A549 (cell line): Measurements from ENCODE around the gene TOMM40.

ENCODE experiments used
- CTCF ChIP-seq: fragments of >200 bp; sonication (Bioruptor Twin); formaldehyde crosslinking; IDR thresholded peaks from 3 replicates; pipeline ENCODE4 v1.5.1; 2016
- JUN ChIP-seq, 2 experiments: fragments of >200 bp; sonication (Bioruptor Twin); formaldehyde crosslinking; IDR thresholded peaks; 2 replicates in 1 of 2; 3 replicates in 1 of 2; pipeline ENCODE4 v1.6.1; 2016 to 2017
- JUNB ChIP-seq: fragments of >200 bp; sonication (Bioruptor Twin); formaldehyde crosslinking; IDR thresholded peaks from 2 replicates; pipeline ENCODE4 v1.6.1; 2016
- POLR2A ChIP-seq: IDR thresholded peaks from 2 replicates; pipeline ENCODE4 v1.6.1; 2012; ENCODE audit warnings: mild to moderate bottlenecking, low read length
- RCOR1 ChIP-seq: fragments of 150-350 bp; IDR thresholded peaks from 2 replicates; pipeline ENCODE4 v1.6.1; 2014; ENCODE audit warnings: antibody characterized with exemption, low read length, low read depth
- SMC3 ChIP-seq: fragments of >200 bp; sonication (Bioruptor Twin); formaldehyde crosslinking; IDR thresholded peaks from 3 replicates; pipeline ENCODE4 v1.6.1; 2018; ENCODE audit warnings: inconsistent platforms

- TF ChIP-seq RCOR1 (no peak), CTCF (no peak), POLR2A (no peak), JUN (IDR thresholded peaks at IDR 0.05) (no peak; a peak in 1 of 5 replicates), JUNB (no peak), SMC3 (no peak)
Measured at GRCh38 chr19:44846455-44847143, 44.5 kb upstream of the TOMM40 start.
